ENCODE data around the gene KDM4B.

Gene KDM4B

DNA sequence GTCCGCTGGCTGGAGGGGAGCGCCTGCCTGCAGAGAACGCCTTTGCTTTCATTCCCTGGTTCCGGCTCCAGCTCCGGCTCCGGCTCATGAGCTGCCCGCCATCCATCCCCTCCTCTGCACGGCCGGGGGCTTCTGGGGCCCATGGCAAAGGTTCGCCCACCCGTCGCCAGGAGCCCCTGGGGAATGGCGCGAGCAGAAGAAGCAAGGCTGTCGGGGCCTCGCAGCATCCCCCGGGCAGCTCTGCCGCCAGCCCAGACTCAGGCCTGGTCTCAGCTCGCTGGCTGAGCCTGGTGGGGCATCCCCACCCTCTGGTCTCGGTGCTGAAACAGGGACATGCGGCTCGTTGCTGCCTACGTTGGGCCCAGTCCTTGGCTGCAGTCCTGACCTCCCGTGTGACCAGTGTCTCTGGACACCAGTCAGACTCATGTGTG is 96.8 kb downstream of the KDM4B start:
- no peak for DNase-seq (ENCODE audit: extremely low spot score)
- POLR2A ChIA-PET: no interaction called here
- CTCF ChIA-PET: interaction anchor here (3.1 kb wide), 1 partner anchor 17 kb away, joined by 12 read pairs; no protein-coding TSS in a partner anchor
- TF ChIP-seq, protein P1, sequence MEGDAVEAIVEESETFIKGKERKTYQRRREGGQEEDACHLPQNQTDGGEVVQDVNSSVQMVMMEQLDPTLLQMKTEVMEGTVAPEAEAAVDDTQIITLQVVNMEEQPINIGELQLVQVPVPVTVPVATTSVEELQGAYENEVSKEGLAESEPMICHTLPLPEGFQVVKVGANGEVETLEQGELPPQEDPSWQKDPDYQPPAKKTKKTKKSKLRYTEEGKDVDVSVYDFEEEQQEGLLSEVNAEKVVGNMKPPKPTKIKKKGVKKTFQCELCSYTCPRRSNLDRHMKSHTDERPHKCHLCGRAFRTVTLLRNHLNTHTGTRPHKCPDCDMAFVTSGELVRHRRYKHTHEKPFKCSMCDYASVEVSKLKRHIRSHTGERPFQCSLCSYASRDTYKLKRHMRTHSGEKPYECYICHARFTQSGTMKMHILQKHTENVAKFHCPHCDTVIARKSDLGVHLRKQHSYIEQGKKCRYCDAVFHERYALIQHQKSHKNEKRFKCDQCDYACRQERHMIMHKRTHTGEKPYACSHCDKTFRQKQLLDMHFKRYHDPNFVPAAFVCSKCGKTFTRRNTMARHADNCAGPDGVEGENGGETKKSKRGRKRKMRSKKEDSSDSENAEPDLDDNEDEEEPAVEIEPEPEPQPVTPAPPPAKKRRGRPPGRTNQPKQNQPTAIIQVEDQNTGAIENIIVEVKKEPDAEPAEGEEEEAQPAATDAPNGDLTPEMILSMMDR (IDR thresholded peaks at IDR 0.05; ENCODE audit: control extremely low read depth, extremely low read depth, low read depth, missing control alignments): no peak

DNA sequence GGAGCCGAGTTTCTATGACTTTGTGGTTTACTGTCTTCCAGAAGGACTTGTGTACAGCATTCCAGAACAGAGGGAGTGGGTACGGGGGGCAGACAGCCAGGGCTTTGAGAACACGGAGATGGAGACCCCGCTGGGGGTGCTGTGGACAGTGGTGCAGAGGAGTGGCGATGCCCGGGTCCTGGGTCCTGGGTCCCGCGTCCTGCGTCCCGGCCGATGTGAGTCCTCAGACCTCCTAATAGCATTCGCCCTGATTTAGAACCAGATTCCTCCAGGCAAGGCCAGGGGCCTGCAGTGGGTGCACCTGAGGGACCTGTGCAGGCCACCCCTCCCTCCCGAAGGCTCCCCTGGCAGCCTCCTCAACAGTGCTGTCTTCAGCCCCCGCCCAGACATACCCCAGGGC is 97.9 kb downstream of the KDM4B start:
- DNase-seq (ENCODE audit: extremely low spot score): no peak
- POLR2A ChIA-PET: no interaction called here
- CTCF ChIA-PET: interaction anchor here (1.1 to 3.1 kb wide), 2 partner anchors 14 to 18 kb away, joined by 3 to 12 read pairs; no protein-coding TSS in a partner anchor
- TF ChIP-seq, protein P1 (IDR thresholded peaks at IDR 0.05; ENCODE audit: control extremely low read depth, extremely low read depth, low read depth, missing control alignments): no peak

DNA sequence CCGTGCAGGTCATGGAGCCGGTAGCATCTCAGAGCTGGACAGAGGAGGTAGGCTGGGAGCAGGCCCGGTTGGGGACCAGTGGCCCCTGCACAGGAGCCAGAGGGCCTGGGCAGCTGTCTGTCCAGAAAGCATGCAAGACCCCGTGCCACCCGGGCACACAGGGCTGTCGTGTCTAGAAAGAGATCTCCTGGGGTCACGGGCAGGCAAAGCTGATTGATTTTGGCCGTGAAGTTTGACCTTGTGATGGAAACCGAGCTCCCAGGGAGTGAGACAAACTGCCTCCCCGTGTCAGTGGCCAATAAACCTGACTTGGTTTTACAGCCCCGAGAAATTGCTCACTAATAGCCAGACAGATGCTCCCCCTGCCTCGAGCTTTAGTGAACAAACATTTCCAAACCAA is 98.8 kb downstream of the KDM4B start:
- TF ChIP-seq, protein P1 (IDR thresholded peaks at IDR 0.05; ENCODE audit: control extremely low read depth, extremely low read depth, low read depth, missing control alignments): no peak
- ChIA-PET POLR2A (no interaction called here), CTCF (interaction anchor here (1.1 to 3.1 kb wide), 2 partner anchors 15 to 19 kb away, joined by 3 to 12 read pairs; no protein-coding TSS in a partner anchor)
- DNase-seq (ENCODE audit: extremely low spot score): no peak

DNA sequence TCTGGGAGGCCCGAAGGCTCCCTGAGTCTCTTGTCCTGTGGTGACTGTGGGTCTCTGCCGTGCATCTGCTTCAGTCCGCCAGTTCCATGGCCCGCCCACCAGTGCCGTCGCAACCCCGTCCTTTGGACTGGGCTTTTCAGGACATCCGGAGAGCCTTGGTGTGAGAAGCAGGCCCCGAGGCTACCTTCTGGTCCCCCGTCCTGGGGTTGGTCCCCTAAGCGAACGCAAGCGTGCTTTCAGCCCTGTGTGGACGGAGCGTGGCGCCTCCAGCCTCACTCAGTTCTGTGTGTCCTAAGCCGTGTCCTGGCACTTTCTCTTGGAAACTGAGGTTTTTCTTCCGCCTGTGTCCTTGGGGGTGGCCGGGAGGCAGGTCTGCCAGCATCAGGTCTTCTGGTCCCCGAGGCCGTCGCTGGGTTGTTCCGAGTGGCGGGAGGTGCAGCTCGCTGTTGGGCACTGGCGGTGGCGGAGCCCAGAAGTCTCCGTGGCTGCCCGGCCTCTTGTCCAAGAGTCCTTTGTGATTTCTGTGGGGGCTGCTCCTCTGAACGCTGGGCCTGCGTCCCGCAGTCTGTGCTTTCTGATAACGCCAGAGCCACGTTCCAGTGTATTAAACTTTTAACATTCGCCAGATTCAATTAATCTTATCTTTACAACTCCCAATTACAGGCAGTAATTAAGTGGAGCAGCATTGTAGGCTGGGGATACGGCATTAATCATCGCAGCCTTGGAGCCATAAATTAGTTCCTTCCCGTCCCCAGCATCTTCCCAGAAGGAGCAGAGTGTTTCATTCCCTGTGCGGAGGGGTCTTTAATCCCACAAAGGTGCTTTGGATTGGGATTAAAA is 99.5 kb downstream of the KDM4B start:
- POLR2A ChIA-PET: no interaction called here
- no peak for DNase-seq (ENCODE audit: extremely low spot score)

DNA sequence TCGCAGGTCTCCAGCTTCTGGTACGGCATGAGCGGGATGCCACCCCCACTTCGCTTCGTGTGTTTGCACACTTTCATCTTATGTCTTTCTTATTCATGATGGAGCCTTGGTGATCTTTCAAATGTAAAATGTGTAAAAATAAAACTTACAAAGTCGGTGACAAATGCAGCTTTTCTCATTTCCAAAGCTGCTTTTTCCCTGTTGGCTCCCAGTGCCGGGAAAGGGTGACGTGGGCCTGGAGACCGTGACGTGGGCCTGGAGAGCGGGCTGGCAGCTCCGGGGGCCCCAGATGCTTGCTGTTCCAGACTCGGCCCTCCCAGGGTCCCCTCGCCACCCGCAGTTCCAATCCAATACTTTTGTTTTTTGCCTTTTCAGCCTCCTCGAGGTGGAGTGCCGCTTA is 101.4 kb downstream of the KDM4B start:
- ChIA-PET CTCF (interaction anchor here (1.1 to 1.4 kb wide), 2 partner anchors 9 kb away, joined by 3 read pairs; no protein-coding TSS in a partner anchor), POLR2A (no interaction called here)
- TF ChIP-seq, protein P1 (IDR thresholded peaks at IDR 0.05; ENCODE audit: control extremely low read depth, extremely low read depth, low read depth, missing control alignments): no peak
- no peak for DNase-seq (ENCODE audit: extremely low spot score)

More for the DNA sequence above, 99.5 kb downstream of the KDM4B start:
- CTCF ChIA-PET: interaction anchor here (3.1 kb wide), 1 partner anchor 20 kb away, joined by 12 read pairs; no protein-coding TSS in a partner anchor
- TF ChIP-seq, protein P1 (IDR thresholded peaks at IDR 0.05; ENCODE audit: control extremely low read depth, extremely low read depth, low read depth, missing control alignments): no peak

DNA sequence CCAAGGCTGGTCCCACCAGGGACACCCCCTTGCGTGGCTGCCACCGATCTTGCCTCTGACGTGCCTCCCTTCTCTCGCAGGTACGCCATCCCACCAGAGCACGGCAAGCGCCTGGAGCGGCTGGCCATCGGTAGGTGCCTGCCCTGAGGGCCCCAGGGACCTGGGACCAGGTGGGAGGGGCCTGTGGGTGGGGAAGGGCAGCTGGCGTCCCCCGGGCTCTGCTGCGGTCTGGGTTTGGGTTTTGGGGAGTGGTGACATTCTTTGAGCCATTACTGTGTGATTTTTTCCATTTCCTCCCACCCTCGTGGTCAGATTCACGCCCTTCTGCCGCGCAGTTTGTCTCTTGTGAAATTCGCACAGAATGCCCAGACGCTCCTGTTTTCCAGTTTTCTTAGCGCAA is 102.0 kb downstream of the KDM4B start:
- ChIA-PET POLR2A (interaction anchor here (0.6 kb wide), 1 partner anchor 154 kb away, joined by 4 read pairs; no protein-coding TSS in a partner anchor), CTCF (interaction anchor here (1.1 to 1.4 kb wide), 3 partner anchors 8 to 22 kb away, joined by 3 read pairs; no protein-coding TSS in a partner anchor)
- TF ChIP-seq, protein P1 (IDR thresholded peaks at IDR 0.05; ENCODE audit: control extremely low read depth, extremely low read depth, low read depth, missing control alignments): no peak
- DNase-seq (ENCODE audit: extremely low spot score): no peak
